HepG2 (cell line): Measurements from ENCODE around the gene CDC42BPG. TPM values are rescaled to one million over a fixed set of nuclear protein-coding genes. Genes with fewer than 3 reads are reported as not detected.

Source experiments
- ETV5 ChIP-seq: IDR thresholded peaks from 2 replicates; pipeline ENCODE4 v1.6.1; 2018; ENCODE audit warnings: missing biosample characterization, missing genetic modification reagents, inconsistent platforms, borderline replicate concordance
- GRHL1 ChIP-seq: sonication (generic); formaldehyde crosslinking; conservative IDR thresholded peaks from 2 replicates; pipeline ENCODE4 v1.8.0; 2022; ENCODE audit warnings: missing genetic modification reagents
- KDM5A ChIP-seq: fragments of 200-600 bp; sonication (generic); IDR thresholded peaks from 2 replicates; pipeline ENCODE4 v1.7.0; 2018; ENCODE audit warnings: antibody characterized with exemption, mild to moderate bottlenecking, low read length, borderline replicate concordance
- LBX2 ChIP-seq: sonication (generic); formaldehyde crosslinking; IDR thresholded peaks from 2 replicates; pipeline ENCODE4 v1.5.0; 2020; ENCODE audit warnings: missing genetic modification reagents, mild to moderate bottlenecking, borderline replicate concordance
- PRDM15 ChIP-seq: sonication (generic); formaldehyde crosslinking; IDR thresholded peaks from 2 replicates; pipeline ENCODE4 v1.4.0; 2020; ENCODE audit warnings: missing genetic modification reagents
- RNF2 ChIP-seq: fragments of 450-650 bp; conservative IDR thresholded peaks from 2 replicates; pipeline ENCODE4 v1.6.1; 2016; ENCODE audit warnings: low read depth
- SMARCE1 ChIP-seq: fragments of 450-650 bp; IDR thresholded peaks from 2 replicates; pipeline ENCODE4 v1.6.1; 2017; ENCODE audit warnings: borderline replicate concordance
- SRSF1 ChIP-seq: fragments of 200-400 bp; formaldehyde crosslinking; optimal IDR thresholded peaks from 2 replicates; pipeline ENCODE3; 2017; ENCODE audit warnings: mild to moderate bottlenecking, low read depth, low read length, moderate library complexity
- STAT5B ChIP-seq: sonication (generic); formaldehyde crosslinking; IDR thresholded peaks from 2 replicates; pipeline ENCODE4 v1.4.0; 2020; ENCODE audit warnings: missing genetic modification reagents
- ZFP41 ChIP-seq: sonication (generic); formaldehyde crosslinking; IDR thresholded peaks from 2 replicates; pipeline ENCODE4 v1.4.0; 2020; ENCODE audit warnings: mild to moderate bottlenecking, missing genetic modification reagents, borderline replicate concordance
- ZFX ChIP-seq: sonication (generic); formaldehyde crosslinking; IDR thresholded peaks from 2 replicates; pipeline ENCODE4 v1.4.0; 2020; ENCODE audit warnings: mild to moderate bottlenecking, low read depth, missing genetic modification reagents, moderate library complexity
- ZFYVE20 ChIP-seq: sonication (generic); formaldehyde crosslinking; IDR thresholded peaks from 2 replicates; pipeline ENCODE4 v1.8.0; 2023; ENCODE audit warnings: low read depth, mild to moderate bottlenecking, moderate library complexity, missing genetic modification reagents, borderline replicate concordance
- ZNF180 ChIP-seq: sonication (generic); formaldehyde crosslinking; IDR thresholded peaks from 2 replicates; pipeline ENCODE4 v1.4.0; 2020; ENCODE audit warnings: low read depth, missing genetic modification reagents, borderline replicate concordance
- ZNF232 ChIP-seq: sonication (generic); formaldehyde crosslinking; IDR thresholded peaks from 2 replicates; pipeline ENCODE4 v1.4.0; 2020; ENCODE audit warnings: missing genetic modification reagents, borderline replicate concordance
- ZNF598 ChIP-seq: sonication (generic); formaldehyde crosslinking; IDR thresholded peaks from 2 replicates; pipeline ENCODE4 v1.5.1; 2020; ENCODE audit warnings: mild to moderate bottlenecking, missing genetic modification reagents, borderline replicate concordance
- ZNF781 ChIP-seq: sonication (generic); formaldehyde crosslinking; IDR thresholded peaks from 2 replicates; pipeline ENCODE4 v1.5.1; 2020; ENCODE audit warnings: borderline replicate concordance, mild to moderate bottlenecking, missing genetic modification reagents; ENCODE audit errors: not compliant biosample characterization
- polyA plus RNA-seq, 8 experiments: library from polyadenylated mRNA; depleted of rRNA in 3 of 8; stranded (reverse) in 7 of 8; unstranded in 1 of 8; fragments of >200 nt; fragmentation: Illumina TruSeq in 4 of 8; extraction: Trizol in 4 of 8; gene quantifications; 2 replicates each; pipeline versions ENCODE4 v1.2.1 to v1.2.3, GENCODE V29; 2011 to 2016; ENCODE audit warnings: low read depth in 4 of 8, missing spikeins in 1 of 8, mixed read lengths in 1 of 8; ENCODE audit not compliant: insufficient read depth in 1 of 8
- total RNA-seq, 5 experiments: library from RNA; depleted of rRNA; stranded (reverse); fragments of >200 nt; fragmentation: Illumina TruSeq; extraction: Trizol; gene quantifications; 2 replicates each; pipeline ENCODE4 v1.2.3, GENCODE V29; 2016; ENCODE audit warnings: low read depth in 1 of 5
- TF ChIP-seq, protein P1 (sequence below): fragments of 450-650 bp; IDR thresholded peaks from 2 replicates; pipeline ENCODE4 v1.6.1; 2016
- TF ChIP-seq, protein P2 (sequence below): sonication (generic); formaldehyde crosslinking; IDR thresholded peaks from 2 replicates; pipeline ENCODE4 v1.4.0; 2020; ENCODE audit warnings: missing genetic modification reagents, borderline replicate concordance

Gene CDC42BPG
- total and polyA plus RNA-seq, 2 of the 13 experiments (the other 11 are each of a cell fraction or from before 2014, with no cell fraction given) = 0.55 to 1.4 TPM

DNA sequence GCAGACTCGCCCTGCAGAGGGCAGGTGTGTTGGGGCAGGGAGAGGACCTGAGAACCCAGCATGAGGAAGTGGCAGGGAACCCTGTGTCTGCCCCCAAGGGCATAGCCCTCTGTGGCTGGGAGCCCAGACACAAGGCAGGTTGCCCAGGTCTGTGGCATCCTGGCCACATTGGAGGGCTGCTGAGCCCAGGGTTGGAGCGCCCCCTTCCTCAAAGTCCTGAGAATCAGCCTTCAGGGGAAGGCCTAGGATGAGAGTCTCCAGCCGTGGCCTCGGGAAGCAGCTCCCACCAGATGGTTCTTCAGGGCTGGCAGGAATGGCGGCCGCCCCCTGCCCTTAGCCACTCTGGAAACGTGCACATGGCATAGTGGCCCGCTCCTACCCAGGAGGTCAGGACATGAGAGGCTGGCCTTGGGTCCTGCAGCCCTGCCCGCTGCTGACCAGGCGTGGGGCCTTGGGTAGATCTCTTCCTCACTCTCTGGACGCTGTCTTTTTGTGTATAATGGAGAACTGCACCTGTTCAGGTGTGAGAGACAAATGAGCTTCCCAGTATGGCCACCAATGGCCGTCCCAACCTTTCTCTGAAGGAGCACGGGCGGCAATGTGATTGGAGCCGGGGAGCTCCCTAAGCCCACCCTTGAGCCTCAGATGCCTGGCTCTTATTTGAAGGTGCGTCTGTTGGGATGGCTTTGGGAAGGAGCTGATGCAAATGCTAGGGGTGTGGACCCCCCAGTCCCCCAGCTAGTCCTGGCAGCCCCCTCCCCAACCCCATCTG is 4.6 kb upstream of the CDC42BPG start (continued):
- no peak for TF ChIP-seq PRDM15 (CRISPR knock-in tag)
- TF ChIP-seq ZFX (CRISPR knock-in tag) = peak; percentile 59
- TF ChIP-seq, protein P1, sequence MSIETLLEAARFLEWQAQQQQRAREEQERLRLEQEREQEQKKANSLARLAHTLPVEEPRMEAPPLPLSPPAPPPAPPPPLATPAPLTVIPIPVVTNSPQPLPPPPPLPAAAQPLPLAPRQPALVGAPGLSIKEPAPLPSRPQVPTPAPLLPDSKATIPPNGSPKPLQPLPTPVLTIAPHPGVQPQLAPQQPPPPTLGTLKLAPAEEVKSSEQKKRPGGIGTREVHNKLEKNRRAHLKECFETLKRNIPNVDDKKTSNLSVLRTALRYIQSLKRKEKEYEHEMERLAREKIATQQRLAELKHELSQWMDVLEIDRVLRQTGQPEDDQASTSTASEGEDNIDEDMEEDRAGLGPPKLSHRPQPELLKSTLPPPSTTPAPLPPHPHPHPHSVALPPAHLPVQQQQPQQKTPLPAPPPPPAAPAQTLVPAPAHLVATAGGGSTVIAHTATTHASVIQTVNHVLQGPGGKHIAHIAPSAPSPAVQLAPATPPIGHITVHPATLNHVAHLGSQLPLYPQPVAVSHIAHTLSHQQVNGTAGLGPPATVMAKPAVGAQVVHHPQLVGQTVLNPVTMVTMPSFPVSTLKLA = no peak
- no peak for TF ChIP-seq ZNF232 (CRISPR knock-in tag)
- TF ChIP-seq SRSF1 = no peak
- no peak for TF ChIP-seq ZNF781 (CRISPR knock-in tag)
- TF ChIP-seq, protein P2, sequence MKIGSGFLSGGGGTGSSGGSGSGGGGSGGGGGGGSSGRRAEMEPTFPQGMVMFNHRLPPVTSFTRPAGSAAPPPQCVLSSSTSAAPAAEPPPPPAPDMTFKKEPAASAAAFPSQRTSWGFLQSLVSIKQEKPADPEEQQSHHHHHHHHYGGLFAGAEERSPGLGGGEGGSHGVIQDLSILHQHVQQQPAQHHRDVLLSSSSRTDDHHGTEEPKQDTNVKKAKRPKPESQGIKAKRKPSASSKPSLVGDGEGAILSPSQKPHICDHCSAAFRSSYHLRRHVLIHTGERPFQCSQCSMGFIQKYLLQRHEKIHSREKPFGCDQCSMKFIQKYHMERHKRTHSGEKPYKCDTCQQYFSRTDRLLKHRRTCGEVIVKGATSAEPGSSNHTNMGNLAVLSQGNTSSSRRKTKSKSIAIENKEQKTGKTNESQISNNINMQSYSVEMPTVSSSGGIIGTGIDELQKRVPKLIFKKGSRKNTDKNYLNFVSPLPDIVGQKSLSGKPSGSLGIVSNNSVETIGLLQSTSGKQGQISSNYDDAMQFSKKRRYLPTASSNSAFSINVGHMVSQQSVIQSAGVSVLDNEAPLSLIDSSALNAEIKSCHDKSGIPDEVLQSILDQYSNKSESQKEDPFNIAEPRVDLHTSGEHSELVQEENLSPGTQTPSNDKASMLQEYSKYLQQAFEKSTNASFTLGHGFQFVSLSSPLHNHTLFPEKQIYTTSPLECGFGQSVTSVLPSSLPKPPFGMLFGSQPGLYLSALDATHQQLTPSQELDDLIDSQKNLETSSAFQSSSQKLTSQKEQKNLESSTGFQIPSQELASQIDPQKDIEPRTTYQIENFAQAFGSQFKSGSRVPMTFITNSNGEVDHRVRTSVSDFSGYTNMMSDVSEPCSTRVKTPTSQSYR = 0 out of 2 replicates have a peak, but pooled peaks have one; percentile 8
- no peak for TF ChIP-seq ZNF598
- TF ChIP-seq RNF2 = no peak
- no peak for TF ChIP-seq LBX2 (CRISPR knock-in tag)
- TF ChIP-seq KDM5A = no peak
- no peak for TF ChIP-seq ZFP41
- no peak for TF ChIP-seq SMARCE1
- no peak for TF ChIP-seq ETV5 (CRISPR knock-in tag)
- TF ChIP-seq STAT5B = no peak
- TF ChIP-seq ZFYVE20 = no peak
- TF ChIP-seq ZNF180 (CRISPR knock-in tag) = no peak
- TF ChIP-seq GRHL1 (CRISPR knock-in tag) = no peak
